GM18867 (cell line): Measurements from ENCODE around the gene SLCO3A1.
"Not testable (repeated sequence)": the region's sequence is repeated elsewhere in the genome, so short reads cannot be mapped to it uniquely, and the experiment has no call there.

ENCODE experiments used
- ATAC-seq: cut with Tn5 transposase; IDR thresholded peaks from one replicate; pipeline ENCODE4 v1.9.1; 2021; ENCODE audit warnings: mild to moderate bottlenecking, moderate library complexity; ENCODE audit not compliant: unreplicated experiment

SLCO3A1 gene

DNA sequence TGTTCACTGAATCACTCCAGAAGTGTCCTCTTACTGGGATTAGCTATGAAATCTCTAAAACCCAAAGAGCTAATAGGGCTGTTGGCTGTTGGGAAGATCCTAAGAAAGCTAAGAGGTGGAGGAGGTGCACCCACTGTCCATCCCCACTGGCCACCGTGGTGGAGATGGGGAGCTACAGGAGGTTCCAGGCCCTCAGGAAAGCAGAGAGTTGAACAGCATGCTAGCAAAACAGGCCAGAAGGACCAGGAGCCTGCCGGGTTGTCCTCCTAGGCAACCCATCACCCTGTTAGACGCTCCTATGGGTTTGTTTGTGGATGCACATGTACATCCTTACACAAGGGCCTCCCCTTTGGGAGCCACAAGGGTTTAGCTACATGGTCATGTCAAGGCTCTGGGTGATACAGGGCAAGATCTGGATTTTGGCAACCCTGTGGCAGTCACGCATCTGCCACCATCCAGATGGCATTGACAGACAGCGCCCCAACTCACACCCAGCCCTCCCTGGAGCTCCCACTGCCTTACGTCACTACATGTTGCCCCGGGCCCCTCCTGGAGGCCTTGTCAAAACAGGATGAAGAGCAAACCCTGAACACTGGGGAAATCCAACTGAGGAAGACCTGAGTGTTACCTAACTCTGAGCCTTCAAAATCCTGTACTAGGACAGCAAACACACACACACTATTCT, 208.1 kb downstream of the SLCO3A1 start:
- no peak for ATAC-seq

DNA sequence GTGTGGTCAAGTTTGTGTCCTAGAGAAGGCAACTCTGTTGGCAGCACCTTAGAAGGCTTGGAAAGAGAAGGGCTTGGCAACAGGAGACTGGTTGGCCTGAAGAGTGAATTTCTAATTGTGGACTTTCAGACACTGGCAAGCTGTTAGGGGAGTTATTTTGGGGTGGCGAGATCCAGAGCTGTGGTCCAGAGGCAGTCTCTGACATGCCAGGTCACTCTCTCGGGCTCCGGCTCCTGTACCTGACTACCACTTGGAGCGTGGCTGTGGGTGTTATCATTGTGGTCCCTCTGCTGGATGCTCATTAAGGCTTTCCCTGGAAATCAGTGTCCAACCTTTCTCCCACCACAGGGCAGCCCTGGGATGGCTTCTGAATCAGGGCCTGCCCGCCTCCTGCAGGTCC, 209.0 kb downstream of the SLCO3A1 start:
- no peak for ATAC-seq

GRCh38 chr15:92068121-92068520, 214.6 kb downstream of the SLCO3A1 start:
- peak; percentile 49 for ATAC-seq

GRCh38 chr15:92069308-92070250, 216.1 kb downstream of the SLCO3A1 start:
- no peak for ATAC-seq

GRCh38 chr15:92070251-92070650, 216.7 kb downstream of the SLCO3A1 start:
- ATAC-seq: not testable (repeated sequence)

DNA sequence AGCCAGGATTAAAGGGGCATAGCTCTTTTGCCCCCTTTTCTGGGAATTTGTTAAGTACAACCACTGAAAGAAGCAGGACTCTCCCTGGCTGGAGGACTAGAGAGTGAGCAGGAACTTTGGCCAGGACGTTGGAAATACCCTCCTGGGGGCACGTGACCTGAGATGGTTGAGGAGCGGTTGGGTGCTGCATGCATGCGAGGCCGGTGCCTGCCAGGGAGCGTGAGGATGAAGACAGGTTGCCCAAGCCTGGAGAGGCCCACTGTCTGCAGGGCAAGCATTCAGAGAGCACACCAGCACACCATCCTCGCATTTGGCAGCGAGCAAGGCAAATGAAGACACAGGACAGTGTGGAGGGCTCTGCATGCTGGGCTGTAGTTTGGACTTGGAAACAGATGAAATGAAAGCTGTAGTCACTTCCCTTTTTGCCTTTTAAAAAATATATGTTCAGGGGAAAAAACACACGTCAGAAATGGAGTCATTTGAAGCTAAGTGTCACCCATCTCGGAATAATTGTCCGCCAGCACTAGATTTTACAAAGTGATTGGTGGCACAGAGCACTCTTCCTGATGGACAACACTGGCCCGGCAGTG, 217.6 kb downstream of the SLCO3A1 start:
- ATAC-seq: no peak

DNA sequence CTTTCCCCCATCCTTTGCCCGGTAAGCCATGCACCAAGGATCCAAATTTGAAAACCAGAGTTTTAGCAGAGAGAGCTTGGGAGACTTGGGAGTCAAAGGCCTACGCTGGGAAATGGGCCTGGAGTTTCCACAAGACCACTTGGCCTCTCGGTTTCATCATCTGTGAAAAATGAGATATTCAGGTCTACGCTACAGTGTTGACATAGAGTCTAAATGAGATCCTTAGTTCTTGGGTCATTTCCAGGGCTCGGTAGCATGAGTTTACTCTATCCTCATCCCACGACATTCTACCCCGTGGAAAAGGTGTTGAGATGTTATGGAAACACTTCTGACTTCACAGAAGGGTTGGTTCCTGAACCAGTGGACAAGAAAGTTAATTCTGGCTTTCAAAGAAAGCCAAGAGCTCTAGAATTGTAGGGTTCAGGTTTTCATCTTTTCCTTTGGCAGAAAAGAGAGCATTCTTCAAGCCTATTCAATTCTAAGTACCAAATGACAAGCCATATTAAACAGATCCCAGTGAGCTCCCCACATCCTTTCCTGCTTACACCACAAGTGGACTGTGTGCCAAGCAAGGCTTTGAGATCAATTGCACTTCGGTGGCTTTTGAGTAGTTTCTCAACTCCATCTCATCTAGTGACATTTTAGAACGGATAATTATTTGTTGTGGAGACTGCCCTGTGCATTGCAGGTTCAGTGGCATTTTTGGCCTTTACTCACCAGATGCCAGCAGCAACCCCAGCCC, 219.7 kb downstream of the SLCO3A1 start:
- ATAC-seq: no peak

- no peak for ATAC-seq
Measured at GRCh38 chr15:92074101-92074500, 220.6 kb downstream of the SLCO3A1 start.

DNA sequence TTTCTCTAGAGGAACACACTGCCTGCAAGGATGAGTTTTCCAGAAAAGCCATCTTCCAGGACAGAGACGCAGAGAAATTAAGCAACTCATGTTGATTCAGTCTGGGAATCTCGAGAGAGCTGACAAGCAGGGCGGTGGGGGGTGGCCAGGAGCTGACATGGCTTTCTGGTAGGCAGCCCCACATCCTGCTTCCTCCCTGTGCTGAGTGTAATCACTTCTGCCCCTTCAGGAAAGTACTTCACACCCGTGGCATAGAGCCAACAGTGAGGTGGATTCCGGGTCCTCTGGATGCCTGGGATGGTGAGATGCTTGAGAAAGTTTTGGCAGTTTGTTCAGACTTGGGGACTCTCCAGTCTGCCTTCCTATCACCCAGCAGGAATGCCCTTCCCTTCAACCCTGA, 221.1 kb downstream of the SLCO3A1 start:
- ATAC-seq: no peak

DNA sequence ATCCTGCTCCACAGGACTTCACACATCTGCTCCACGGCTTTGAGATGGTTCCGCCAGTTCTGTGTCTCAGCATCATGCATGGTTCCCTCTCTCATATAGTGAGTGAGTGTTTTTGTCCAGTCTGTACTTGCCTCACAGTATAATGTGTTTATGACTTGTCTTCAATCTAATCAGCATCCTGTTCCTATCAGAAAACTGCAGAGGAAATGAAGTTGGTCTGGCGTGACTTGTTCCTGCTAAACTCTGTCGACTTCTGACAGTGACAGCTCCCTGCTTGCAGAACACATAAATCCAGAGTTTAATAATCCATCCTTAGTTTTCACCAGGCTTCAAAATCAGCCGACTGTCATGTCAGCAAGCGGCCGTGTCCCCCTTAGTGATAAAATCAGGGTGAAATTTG, 222.3 kb downstream of the SLCO3A1 start:
- no peak for ATAC-seq

DNA sequence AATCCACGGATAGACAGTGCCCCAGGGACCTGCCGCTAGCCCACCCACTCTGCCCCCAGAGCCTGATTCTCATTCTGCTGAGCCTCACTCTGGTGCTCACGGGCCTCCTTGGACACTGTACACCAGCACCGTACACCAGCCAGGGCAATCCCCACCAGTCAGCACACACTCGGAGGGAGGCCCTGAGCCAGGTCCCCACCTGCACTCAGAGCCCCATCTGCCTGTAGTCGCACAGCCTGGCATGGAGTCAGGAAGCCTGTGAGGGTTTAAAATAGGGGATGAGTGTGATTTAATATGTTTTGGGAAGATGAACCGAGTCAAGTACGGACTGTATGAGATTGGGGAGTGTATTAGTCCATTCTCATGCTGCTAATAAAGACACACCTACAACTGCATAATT, 223.0 kb downstream of the SLCO3A1 start:
- no peak for ATAC-seq

GRCh38 chr15:92077353-92078085, 224.0 kb downstream of the SLCO3A1 start:
- peak; percentile 72 for ATAC-seq

DNA sequence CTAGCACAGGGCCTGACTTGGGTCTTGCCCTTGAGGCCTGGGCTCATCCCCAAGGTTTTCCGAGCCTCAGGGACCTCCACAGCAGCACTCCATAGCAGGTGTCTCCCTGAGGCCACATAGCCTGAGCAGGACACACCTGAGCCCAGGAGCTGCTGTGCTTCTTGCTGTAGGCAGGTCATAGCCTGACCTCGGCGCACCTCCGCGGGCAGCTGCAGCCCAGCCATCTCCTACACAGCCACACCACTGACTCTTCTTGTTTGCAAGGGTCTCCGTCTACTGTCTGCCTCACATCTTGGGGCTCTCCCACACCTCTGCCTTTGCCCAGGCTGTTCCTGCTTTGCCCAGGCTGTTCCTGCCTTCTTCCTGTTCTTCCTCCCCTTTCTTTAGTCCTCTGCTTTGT, 224.8 kb downstream of the SLCO3A1 start:
- no peak for ATAC-seq

- ATAC-seq: no peak
Measured at GRCh38 chr15:92079047-92079446, 225.5 kb downstream of the SLCO3A1 start.

DNA sequence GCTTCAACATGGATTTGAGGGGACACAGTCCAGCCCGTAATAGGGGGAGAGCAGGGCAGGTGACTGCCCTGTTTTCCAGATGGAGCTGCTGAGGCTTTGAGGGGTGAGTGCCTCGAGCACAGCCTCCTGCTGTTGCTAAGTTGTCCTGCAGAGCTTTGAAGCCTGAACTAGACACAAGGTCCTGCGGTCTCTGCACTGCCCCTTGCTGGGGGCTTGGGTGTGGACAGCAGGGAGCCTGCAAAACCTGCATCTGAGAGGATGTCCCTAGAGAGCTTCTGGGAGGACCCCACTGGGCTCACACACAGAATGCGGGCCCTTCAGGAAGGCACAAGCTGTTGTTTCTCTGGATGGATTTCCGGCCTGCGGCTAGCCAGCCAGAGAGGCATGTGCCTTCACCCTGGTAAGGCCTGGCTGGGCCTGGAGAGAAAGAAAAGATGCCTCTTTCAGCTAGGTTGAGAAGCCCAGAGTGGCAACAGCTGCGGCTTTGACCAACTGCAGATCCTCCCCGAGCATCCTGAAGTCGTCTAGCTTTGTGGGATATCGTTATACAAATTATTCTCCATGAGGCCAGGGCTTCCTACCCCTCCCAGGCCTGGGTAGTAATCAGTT, 226.2 kb downstream of the SLCO3A1 start:
- ATAC-seq: no peak

- ATAC-seq: peak; percentile 58
Measured at GRCh38 chr15:92082006-92082843, 228.7 kb downstream of the SLCO3A1 start.

DNA sequence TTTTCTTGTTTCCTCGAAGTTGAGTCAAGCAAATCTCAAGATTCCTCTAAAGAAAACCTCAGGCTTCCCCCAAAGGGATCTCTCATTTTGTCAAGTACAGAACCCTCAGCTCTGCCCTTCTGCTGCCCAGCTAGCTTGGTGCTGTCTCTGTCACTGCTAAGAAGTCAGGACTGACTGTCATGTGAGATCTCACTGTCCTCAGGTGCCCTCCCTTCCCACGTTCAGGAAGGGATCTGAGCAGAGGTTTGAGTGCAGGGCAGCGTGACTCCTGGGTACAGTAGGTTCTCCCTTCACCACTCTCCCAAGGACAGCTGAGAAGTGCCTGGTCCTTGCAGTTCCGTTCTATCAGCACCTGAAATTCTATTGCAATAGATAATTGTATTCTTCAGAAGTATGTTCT, 229.7 kb downstream of the SLCO3A1 start:
- no peak for ATAC-seq

GRCh38 chr15:92087211-92087610, 233.7 kb downstream of the SLCO3A1 start:
- ATAC-seq: no peak

- no peak for ATAC-seq
Measured at GRCh38 chr15:92091155-92091734, 237.7 kb downstream of the SLCO3A1 start.
